RWPE1 (cell line): ENCODE results near the gene CLRN2.

Source experiments
- CTCF ChIA-PET: fragments of 350-600 bp; sonication (Branson Sonifier 250); formaldehyde crosslinking; extraction: SDS; loops from one replicate; lab custom pipeline; 2021; lab: Yijun Ruan, JAX
- POLR2A ChIA-PET: fragments of 400-600 bp; formaldehyde crosslinking; extraction: SDS; loops from one replicate; lab custom pipeline; 2020; ENCODE audit warnings: antibody characterized with exemption; ENCODE audit not compliant: low non-redundant PET; lab: Yijun Ruan, JAX
- DNase-seq: peaks from one replicate; pipeline ENCODE4 v3.0.0; 2012; ENCODE audit warnings: low spot score
- H3K27ac ChIP-seq: fragments of 450-650 bp; 2 replicates; pipeline ENCODE4 v1.5.1; 2017
- CTCF ChIP-seq: fragments of 450-650 bp; conservative IDR thresholded peaks from 2 replicates; pipeline ENCODE4 v1.5.1; 2017; ENCODE audit warnings: low read depth, mild to moderate bottlenecking

CLRN2 gene

DNA sequence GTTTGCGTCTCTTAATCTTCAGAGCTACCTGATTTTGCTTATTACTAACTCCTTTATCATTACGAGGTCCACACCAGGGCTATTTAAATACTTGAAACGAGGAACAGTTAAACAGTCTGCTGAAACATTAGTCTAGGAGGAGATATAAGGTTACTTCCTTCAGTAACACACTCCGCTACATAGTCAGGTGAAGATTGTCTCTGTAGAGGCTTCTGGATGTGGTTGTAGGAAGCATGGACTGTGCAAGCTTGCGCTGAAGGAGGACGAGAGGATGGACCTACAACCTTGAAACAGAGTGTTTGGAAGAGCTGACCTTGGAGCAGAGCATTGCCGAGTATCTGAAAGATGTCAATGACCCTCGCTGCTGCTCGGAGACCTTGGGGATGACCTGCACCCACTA is at the start of gene CLRN2:
Gene CLRN2 (plus strand): TSS at position 301 of the 400 bp plus-strand sequence. CDS start 102 bp downstream, outside the sequence.
- no peak for DNase-seq
- no peak for TF ChIP-seq CTCF
- ChIA-PET POLR2A (no interaction called here), CTCF (no interaction called here)
- no peak within 1 kb of the TSS for H3K27ac ChIP-seq

- DNase-seq, result no peak
- no peak for TF ChIP-seq CTCF
- ChIA-PET POLR2A (no interaction called here), CTCF (no interaction called here)
- no peak overlapping the region for H3K27ac ChIP-seq
Measured at GRCh38 chr4:17468619-17469221, 46.2 kb upstream of the CLRN2 start.

- ChIA-PET POLR2A (no interaction called here), CTCF (interaction anchor here (0.6 kb wide), 1 partner anchor 742 kb away, joined by 3 read pairs; no protein-coding TSS in a partner anchor)
- DNase-seq, result no peak
Measured at GRCh38 chr4:17469931-17470674, 44.9 kb upstream of the CLRN2 start.

DNA sequence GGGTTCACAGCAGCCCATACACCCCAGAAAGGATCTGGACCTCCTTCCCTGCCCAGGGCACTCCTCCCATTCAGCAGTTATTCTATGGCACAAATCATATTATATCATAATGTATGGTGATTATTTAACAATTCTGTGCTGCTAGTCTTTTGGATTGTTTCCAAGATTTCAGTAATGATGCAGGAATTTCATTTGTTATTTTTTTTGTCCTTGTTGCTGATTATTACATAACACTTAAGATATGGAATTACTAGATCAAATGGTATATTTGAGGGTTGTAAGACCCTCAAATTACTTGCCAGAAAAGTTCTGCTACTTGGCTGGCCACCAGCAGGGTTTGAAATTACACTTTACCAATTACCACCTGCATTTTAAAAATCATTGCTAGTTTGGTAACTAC is 39.5 kb upstream of the CLRN2 start:
- DNase-seq, result no peak
- TF ChIP-seq CTCF, result no peak
- POLR2A ChIA-PET, result no interaction called here
- no peak overlapping the region for H3K27ac ChIP-seq
- CTCF ChIA-PET, result no interaction called here

More at GRCh38 chr4:17469931-17470674, 44.9 kb upstream of the CLRN2 start:
- TF ChIP-seq CTCF, result no peak
- no peak overlapping the region for H3K27ac ChIP-seq

- ChIA-PET CTCF (no interaction called here), POLR2A (no interaction called here)
- no peak overlapping the region for H3K27ac ChIP-seq
- no peak for DNase-seq
- TF ChIP-seq CTCF, result no peak
Measured at GRCh38 chr4:17476853-17477252, 38.1 kb upstream of the CLRN2 start.

DNA sequence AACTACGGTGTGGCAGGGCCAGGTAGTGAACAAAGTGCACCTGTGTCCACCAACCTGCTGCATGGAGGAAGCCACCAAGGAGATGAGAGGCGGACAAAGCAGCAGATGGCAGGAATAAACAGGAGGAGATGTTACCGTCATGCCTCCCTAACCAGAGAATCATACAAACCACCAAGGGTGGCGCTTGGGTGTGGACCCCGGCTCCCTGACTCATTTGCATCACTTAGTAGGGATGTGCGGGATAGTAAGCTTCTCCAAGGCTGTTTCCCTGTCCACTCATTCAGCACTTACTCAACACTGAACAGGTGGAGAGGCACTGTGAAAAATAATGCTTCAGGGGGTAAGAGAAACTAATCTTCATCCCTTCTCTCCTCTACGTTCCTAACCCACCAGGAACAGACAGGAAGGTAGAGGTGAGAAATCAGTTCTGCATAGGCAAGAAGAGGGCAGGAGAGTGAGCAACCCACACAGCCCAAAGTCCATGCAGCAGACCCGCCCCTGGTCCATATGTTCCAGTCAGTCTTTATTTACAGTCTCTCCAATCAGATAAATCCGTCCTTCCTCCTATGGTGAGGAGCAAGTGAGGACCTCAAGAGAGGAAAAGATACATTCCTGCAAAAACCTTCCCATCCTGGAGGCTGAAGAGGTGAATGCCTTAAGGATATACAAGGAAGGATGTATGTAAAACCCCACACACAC is 37.0 kb upstream of the CLRN2 start:
- TF ChIP-seq CTCF, result no peak
- H3K27ac ChIP-seq, result no peak overlapping the region
- ChIA-PET POLR2A (no interaction called here), CTCF (interaction anchor here (0.6 kb wide), 1 partner anchor 130 kb away, joined by 4 read pairs; no protein-coding TSS in a partner anchor)
- no peak for DNase-seq
